GM23338 (cell line): ENCODE results near the gene ST6GALNAC3. TPM values are rescaled to one million over a fixed set of nuclear protein-coding genes. Genes with fewer than 3 reads are reported as not detected.

Experiments used
- ATAC-seq: fragments of 200-7000 bp; cut with Tn5 transposase; 3 replicates; pipeline ENCODE4 v1.9.1; 2020
- DNase-seq: peaks from one replicate; pipeline ENCODE4 v3.0.0-alpha.2; 2015; ENCODE audit warnings: low spot score
- H2AFZ ChIP-seq: fragments of 200-600 bp; sonication (generic); 2 replicates; pipeline ENCODE4 v1.8.0; 2016; ENCODE audit warnings: antibody characterized with exemption, mild to moderate bottlenecking, moderate library complexity
- H3F3A ChIP-seq: fragments of 200-600 bp; sonication (generic); replicated peaks from 2 replicates; pipeline ENCODE4 v1.8.0; 2017; ENCODE audit warnings: antibody characterized with exemption, mixed run types, low read depth
- H3K27ac ChIP-seq: fragments of 200-600 bp; sonication (generic); 2 replicates; pipeline ENCODE4 v1.6.1; 2016; ENCODE audit warnings: low read depth
- H3K27me3 ChIP-seq: fragments of 200-600 bp; sonication (generic); 2 replicates; pipeline ENCODE4 v1.8.0; 2016; ENCODE audit warnings: mild to moderate bottlenecking, mixed run types, moderate library complexity; ENCODE audit not compliant: insufficient read depth
- H3K36me3 ChIP-seq: fragments of 200-600 bp; sonication (generic); 2 replicates; pipeline ENCODE4 v1.8.0; 2016; ENCODE audit warnings: mild to moderate bottlenecking; ENCODE audit not compliant: insufficient read depth
- H3K4me1 ChIP-seq: fragments of 200-600 bp; sonication (generic); 2 replicates; pipeline ENCODE4 v1.8.0; 2016; ENCODE audit warnings: mild to moderate bottlenecking, moderate library complexity; ENCODE audit not compliant: insufficient read depth
- H3K4me2 ChIP-seq: fragments of 200-600 bp; sonication (generic); 2 replicates; pipeline ENCODE4 v1.7.1; 2017; ENCODE audit warnings: mixed run types
- H3K4me3 ChIP-seq: fragments of 200-600 bp; sonication (generic); 2 replicates; pipeline ENCODE4 v1.6.1; 2016; ENCODE audit warnings: mixed run types
- H3K79me2 ChIP-seq: fragments of 200-600 bp; sonication (generic); replicated peaks from 2 replicates; pipeline ENCODE4 v1.8.0; 2017; ENCODE audit warnings: mild to moderate bottlenecking; ENCODE audit not compliant: insufficient read depth
- H3K9me2 ChIP-seq: fragments of 200-600 bp; sonication (generic); 2 replicates; pipeline ENCODE4 v1.8.0; 2017; ENCODE audit not compliant: insufficient read depth
- H4K20me1 ChIP-seq: fragments of 200-600 bp; sonication (generic); replicated peaks from 2 replicates; pipeline ENCODE4 v1.8.0; 2017; ENCODE audit warnings: mild to moderate bottlenecking; ENCODE audit not compliant: insufficient read depth
- H3K27ac Mint-ChIP-seq: 2 replicates; pipeline ENCODE4 v1.8.0; 2020; ENCODE audit warnings: inconsistent platforms, mild to moderate bottlenecking, moderate library complexity, mixed read lengths
- H3K27me3 Mint-ChIP-seq: 3 replicates; pipeline ENCODE4 v1.8.0; 2022; ENCODE audit warnings: low read depth, mild to moderate bottlenecking, moderate library complexity, mixed read lengths, inconsistent platforms; ENCODE audit not compliant: insufficient read depth, poor library complexity
- H3K36me3 Mint-ChIP-seq: 3 replicates; pipeline ENCODE4 v1.8.0; 2021; ENCODE audit warnings: low read depth, mild to moderate bottlenecking, inconsistent platforms, moderate library complexity, mixed read lengths
- H3K4me1 Mint-ChIP-seq: 3 replicates; pipeline ENCODE4 v1.8.0; 2020; ENCODE audit warnings: mild to moderate bottlenecking, inconsistent platforms, mixed read lengths
- H3K4me3 Mint-ChIP-seq: 3 replicates; pipeline ENCODE4 v1.8.0; 2021; ENCODE audit warnings: moderate library complexity, mild to moderate bottlenecking, inconsistent platforms, mixed read lengths
- H3K9me3 Mint-ChIP-seq: 3 replicates; pipeline ENCODE4 v1.8.0; 2020; ENCODE audit warnings: moderate library complexity, mild to moderate bottlenecking, inconsistent platforms, mixed read lengths
- CREB1 ChIP-seq: fragments of 250-450 bp; sonication (Bioruptor Pico); IDR thresholded peaks from 2 replicates; pipeline ENCODE4 v1.5.0; 2020; ENCODE audit warnings: low read depth, mild to moderate bottlenecking, moderate library complexity
- EZH2 ChIP-seq: fragments of 200-600 bp; sonication (generic); IDR thresholded peaks from one replicate; pipeline ENCODE4 v1.8.0; 2017; ENCODE audit warnings: antibody characterized with exemption, mild to moderate bottlenecking, low read depth; ENCODE audit not compliant: unreplicated experiment
- NANOG ChIP-seq: IDR thresholded peaks from 2 replicates; pipeline ENCODE4 v1.6.1; 2016; ENCODE audit warnings: antibody characterized with exemption, borderline replicate concordance
- REST ChIP-seq: IDR thresholded peaks from one replicate; pipeline ENCODE4 v1.6.1; 2018; ENCODE audit warnings: antibody characterized with exemption; ENCODE audit not compliant: unreplicated experiment
- STAT1 ChIP-seq: IDR thresholded peaks from one replicate; pipeline ENCODE4 v1.6.1; 2016; ENCODE audit warnings: antibody characterized with exemption; ENCODE audit not compliant: unreplicated experiment
- ZNF114 ChIP-seq: fragments of 250-450 bp; sonication (Bioruptor Pico); IDR thresholded peaks from 2 replicates; pipeline ENCODE4 v1.5.0; 2020; ENCODE audit warnings: mild to moderate bottlenecking, moderate library complexity
- ZNF462 ChIP-seq: fragments of 250-450 bp; sonication (Bioruptor Pico); IDR thresholded peaks from 2 replicates; pipeline ENCODE4 v1.5.0; 2020; ENCODE audit warnings: mild to moderate bottlenecking, moderate library complexity
- polyA plus RNA-seq: library from polyadenylated mRNA; unstranded; fragments of >200 nt; fragmentation: Nextera tagmentation; extraction: Ambion mirVana; gene quantifications from 2 replicates; pipeline ENCODE4 v1.2.1, GENCODE V29; 2016
- total RNA-seq: library from RNA; depleted of rRNA; stranded (reverse); fragments of >200 nt; shearing (Covaris generic); gene quantifications from 2 replicates; pipeline ENCODE4 v1.2.3, GENCODE V29; 2014

The ST6GALNAC3 gene
- total and polyA plus RNA-seq, 2 experiments from 2014 or later = 4.7 to 11.6 TPM

- Histone ChIP-seq H3K79me2 (no peaks in the 10 kb centered on the region), H3K9me2 (0 out of 2 replicates have a peak, but pooled peaks cover 3% of the 10 kb centered on the region), H3F3A (no peaks in the 10 kb centered on the region), H4K20me1 (no peaks in the 10 kb centered on the region), H3K27me3 (no peaks in the 10 kb centered on the region), H3K4me1 (no peaks in the 10 kb centered on the region), H2AFZ (no peak overlapping the region), H3K4me2 (no peak overlapping the region), H3K36me3 (no peaks in the 10 kb centered on the region), H3K4me3 (no peak overlapping the region), H3K27ac (no peak overlapping the region)
- TF ChIP-seq NANOG (no peak), CREB1 (CRISPR knock-in tag) (no peak), STAT1 (no peak), ZNF114 (CRISPR knock-in tag) (no peak), ZNF462 (CRISPR knock-in tag) (no peak), EZH2 (no peak), REST (no peak)
- no peaks in the 10 kb centered on the region for H3K27me3 Mint-ChIP-seq
- no peak overlapping the region for H3K4me3 Mint-ChIP-seq
- peaks cover 3% of the 10 kb centered on the region; the same call in 2 of the 3 replicates for H3K36me3 Mint-ChIP-seq
- DNase-seq (no peak), ATAC-seq (no peak)
- no peak overlapping the region for H3K27ac Mint-ChIP-seq
- peaks cover 8% of the 10 kb centered on the region for H3K4me1 Mint-ChIP-seq
- no peaks in the 10 kb centered on the region; the same call in 2 of the 3 replicates for H3K9me3 Mint-ChIP-seq
Measured at GRCh38 chr1:76562292-76562691, 487.7 kb downstream of the ST6GALNAC3 start.
